HG02970 (cell line): Measurements from ENCODE around the gene ARMC2.
"Not testable (repeated sequence)": the region's sequence is repeated elsewhere in the genome, so short reads cannot be mapped to it uniquely, and the experiment has no call there.

Experiments
- ATAC-seq: cut with Tn5 transposase; IDR thresholded peaks from one replicate; pipeline ENCODE4 v1.9.1; 2021; ENCODE audit warnings: mild to moderate bottlenecking, moderate library complexity, moderate number of reproducible peaks; ENCODE audit not compliant: unreplicated experiment, low FRiP score

ARMC2 gene

DNA sequence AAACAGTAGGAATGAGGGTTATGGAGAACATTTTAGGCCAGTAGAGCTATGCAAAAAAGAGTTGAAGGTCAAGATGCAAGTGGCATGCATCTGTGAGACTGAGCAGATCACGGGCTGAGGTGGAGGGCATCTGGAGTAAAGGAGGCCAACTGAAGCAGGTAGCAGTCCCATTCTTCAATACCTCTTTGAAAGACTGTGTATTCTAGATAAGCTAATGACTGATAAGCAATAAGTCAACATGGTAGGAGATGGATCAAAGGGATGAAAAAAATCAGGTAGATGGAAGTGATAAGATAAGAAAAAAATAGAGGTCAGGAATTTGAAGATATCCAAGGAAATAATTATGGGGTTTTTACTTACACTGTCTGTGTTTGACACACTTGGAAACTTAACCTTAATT, 55.6 kb downstream of the ARMC2 start:
- no peak for ATAC-seq

DNA sequence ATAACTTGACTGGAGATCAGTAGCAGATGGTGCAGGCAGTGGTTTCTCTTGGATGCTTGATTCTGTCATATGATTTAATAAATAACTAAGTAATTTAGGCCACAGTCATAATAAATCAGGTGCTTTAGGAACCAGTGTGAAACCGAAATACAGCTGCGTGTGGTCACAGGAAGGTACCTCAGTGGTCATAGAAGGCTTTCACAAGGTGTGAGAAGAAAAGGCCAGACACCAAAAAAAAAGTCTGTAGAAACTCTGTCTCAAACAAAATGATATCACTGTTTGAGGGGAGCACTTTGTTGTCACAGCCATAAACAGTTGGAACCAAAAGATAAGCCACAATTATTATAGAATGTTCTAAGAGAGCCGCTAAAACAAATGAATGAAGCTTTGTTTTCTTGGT, 56.5 kb downstream of the ARMC2 start:
- ATAC-seq: peak; percentile 98

DNA sequence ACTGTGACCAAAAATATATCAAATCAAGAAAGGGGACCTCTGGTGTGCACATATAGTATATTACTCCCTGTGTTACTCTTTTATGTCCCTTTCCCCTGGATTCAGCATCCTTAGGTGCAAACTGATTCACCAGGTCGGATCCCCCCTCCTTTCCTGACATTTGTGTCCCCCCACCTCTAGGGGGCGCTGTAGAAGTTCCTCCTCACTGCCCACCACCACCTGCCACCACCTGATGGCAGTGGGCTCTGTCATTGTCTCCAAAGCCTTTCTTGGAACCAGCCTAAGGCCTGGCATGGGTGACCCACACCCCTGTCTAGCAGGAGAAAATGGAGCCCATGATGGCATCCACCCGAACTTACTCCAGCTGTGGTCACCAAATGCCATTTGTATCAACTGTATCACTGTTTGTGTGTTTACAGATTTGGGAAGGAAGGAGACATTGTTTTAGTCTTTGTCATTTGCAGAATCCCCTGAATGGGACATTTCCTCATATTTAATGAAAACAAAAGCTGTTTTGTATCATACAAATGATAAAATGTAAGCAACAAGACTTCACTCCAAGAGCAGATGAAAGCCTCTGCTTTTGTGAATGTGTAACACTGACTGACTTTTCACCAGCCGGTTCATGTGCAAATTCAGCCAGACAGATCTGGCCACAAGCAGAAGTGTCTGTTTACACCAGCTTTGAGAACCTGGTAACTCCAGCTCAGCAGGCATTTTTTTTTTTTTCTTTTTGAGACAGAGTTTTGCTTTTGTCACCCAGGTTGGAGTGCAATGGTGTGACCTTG, 66.2 kb downstream of the ARMC2 start:
- no peak for ATAC-seq

DNA sequence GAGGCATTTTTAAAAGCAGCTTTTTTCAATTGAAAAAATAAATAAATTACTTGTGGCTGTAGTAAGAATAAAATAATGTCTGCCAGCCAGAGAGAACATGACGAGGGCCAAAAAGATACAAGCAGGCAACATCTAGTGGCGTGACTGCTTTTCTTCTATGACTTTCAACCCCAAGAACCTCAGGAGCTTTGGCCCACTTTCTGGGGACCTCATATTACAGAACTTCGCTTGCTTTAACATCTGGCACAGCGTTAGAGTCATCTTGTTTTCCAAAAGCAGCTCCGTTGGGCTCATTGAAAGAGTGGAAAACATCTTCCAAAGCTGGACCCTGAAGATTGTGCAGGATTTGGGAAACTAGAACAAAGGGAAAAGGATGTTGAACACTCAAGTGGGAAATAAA, 67.0 kb downstream of the ARMC2 start:
- no peak for ATAC-seq

DNA sequence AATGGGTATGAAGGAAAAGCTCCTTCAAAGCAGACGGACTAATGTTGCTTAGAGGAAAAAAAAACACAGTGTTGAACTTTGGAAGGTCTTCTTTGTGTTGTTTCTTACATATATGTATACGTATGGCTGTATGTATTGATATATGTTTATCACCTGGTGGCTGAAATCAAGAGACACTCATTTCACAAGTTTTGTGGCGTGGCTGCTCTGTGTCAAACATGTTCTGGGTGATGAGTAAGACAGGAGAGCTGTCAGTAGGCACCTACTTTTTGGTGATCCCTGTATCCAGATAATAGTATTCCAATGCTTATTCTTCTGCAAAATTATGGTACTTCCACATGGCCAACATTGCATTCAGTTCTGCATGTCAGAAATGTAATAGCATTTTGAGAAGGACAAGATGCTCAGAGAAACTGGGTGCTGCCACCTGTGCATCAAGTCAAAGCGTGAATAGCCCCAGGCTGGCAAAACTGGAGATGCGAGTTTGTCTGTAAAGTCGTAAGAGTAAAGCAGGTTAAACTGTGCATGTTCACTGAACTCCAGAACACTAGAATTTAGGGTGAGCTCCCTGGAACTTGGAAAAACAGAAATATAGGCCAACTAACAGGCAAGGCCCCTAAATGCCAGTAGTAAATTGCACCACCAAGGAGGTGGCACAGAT, 67.9 kb downstream of the ARMC2 start:
- ATAC-seq: no peak

DNA sequence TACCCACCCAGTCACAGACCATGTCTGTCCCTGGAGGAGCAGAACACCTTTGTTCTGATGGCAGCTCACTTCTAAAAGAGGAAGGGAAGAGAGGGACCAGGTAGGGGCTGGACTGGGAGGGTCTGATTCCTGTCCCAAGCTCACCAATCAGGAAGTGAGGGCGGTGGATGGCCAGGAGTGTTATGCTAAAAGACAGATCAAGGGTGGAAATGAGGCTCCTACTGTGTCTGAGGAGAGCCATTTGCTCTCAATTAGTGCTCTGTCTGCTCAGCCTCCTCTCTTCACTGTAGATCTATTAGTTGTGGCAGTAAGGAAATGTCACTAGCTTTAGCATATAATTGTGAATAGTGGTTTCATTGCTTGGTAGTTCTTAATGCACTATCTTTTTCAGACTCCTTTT, 72.5 kb downstream of the ARMC2 start:
- ATAC-seq: no peak

DNA sequence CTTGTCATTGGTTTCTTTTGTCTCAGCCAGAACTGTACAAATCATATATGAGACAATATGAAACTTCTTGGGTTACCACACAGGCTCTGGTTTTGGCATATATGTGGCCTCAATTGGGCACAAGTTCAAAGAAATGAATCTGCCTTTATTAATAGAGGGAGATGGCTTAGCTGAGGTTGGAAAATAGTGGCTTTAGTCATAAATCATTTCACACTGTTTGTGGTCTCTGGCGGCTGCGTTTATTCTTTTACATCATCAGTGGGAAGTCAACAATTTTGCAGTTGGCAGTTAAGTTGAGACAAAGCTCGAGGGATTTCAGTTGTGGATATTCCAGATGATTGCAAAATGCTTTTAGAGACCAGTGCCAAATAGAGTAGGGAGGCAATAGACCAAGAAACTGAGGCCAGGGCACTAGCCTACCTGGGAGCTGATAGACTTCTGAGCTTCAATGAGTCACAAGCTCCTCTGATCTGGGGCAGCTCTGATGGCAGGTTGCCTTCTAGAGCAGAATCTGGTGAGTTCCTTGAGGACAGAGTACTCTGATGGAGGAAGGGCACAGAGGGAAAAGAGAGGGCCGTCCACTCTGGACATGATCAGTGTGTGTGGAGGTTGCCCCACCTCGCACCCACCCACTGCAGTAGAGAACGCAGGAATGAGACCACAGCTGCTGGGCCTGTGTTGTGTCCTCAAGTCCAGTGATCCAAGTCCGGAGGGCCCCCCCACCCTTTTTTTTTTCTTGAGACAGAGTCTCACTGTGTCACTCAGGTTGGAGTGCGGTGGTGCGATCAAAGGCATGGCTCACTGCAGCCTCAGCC, 73.5 kb downstream of the ARMC2 start:
- no peak for ATAC-seq

DNA sequence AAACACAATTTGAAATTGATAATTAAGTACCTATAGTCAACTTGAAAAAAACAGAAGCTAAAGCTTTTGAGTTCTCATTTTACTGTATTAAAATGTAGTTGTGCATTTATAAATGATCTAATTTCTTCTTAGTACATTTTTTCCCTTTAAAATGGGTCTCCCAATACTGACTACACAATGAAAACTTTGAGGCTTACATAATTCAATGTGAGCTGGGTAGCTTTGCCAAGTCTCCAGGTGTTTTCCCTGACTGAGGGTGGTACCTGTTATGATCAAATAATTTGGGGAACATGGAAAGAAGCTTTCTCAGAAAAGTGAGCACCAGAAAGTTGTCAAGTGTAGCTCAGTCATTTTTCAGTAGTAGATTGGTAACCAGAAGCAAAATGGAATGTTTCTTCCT, 74.3 kb downstream of the ARMC2 start:
- ATAC-seq: no peak

DNA sequence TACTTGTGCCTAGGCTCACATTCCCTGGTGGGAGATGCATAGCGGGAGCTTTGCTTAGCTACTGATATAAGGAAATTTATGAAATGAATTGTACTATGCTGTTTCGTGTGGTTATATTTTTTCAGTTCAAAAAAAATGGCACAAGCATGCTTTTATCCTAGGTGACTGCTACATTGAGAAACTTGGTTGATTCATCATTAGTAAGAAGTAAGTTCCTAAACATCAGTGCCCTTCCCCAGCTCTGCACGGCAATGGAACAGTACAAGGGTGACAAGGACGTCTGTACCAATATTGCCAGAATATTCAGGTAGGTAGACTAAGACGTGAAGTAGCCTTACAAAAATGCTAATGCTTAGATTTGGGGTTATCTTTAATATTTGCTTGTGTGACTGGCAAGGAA, 79.7 kb downstream of the ARMC2 start:
- no peak for ATAC-seq

DNA sequence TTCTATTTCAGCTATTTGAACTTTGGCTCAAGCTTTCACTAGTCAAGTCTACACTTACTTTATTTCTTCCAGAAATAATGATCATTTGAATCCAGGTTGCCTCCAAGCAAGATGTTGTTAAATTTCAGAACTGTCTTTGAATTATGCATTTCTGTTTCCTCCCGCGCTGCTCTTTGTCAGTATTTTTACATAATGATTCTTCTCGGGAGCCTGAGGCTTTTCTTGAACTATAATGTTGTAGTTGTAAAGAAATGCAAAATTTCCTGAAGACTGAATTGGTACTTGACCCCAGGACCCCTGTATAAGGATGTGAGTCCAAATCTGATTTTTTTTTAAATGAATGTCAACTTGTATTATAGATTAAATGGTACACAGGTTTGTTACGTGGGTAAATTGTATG, 80.4 kb downstream of the ARMC2 start:
- ATAC-seq: no peak

DNA sequence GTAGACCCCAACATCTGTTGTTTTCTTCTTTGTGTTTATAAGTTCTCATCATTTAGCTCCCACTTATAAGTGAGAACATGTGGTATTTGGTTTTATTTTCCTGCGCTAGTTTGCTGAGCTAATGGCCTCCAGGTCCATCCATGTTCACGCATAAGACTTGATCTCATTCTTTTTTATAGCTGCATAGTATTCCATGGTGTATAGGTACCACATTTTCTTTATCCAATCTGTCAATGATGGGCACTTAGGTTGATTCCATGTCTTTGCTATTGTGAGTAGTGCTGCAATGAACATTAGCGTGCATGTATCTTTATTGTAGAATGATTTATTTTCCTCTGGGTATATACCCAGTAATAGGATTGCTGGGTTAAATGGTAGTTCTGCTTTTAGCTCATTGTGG, 82.9 kb downstream of the ARMC2 start:
- not testable (repeated sequence) for ATAC-seq

DNA sequence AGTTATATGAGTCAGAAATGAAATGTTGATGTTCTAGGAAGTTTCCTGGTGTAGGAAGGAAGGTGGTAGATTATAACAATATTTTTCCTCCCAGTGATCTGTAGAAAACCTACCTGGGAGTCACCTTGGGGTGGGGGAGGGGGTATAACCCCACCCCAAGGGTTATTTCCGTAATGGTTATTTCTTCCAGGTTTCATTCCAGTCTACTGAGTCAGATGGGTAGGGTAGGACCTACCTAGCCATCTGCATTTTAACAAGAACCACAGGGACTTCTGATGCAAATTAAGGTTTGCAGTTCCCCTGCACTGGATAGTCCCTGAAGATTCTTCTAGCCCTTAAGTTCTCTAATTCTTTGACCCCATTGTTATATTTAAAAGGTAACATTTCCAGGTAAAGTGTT, 88.9 kb downstream of the ARMC2 start:
- ATAC-seq: no peak

DNA sequence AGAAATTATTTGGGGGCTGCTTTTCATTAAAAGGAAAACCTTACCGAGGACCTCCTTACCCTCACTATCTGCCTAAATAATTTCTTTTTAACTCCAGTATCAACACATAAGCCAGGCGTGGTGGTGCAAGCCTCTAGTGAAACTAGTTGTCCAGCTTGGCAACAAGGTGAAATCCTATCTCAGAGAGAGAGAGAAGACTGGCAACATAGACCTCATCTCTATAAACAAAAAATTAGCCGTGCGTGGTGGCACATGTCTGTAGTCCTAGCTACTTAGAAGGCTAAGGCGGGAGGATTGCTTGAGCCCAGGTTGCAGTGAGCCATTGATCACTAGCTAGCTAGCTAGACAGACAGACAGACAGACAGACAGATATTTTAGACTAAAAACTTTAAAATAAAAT, 92.5 kb downstream of the ARMC2 start:
- no peak for ATAC-seq

DNA sequence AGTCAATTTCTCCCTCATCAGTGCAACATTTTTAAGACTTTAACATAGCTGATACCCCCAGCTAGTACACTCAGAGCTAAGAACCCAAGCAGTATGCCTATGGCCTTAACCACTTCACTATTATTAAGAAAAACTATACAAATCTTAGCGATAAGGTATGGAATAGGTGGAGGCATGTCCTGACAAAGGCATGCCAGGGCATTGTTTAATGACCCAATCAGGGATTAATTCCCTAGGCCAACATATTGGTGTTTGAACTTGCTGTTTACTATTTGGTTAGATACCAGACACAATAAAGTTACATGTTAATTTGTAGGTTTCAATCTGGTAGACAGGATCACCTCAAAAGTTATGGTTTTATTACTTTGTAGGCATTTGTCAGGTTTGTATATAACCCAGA, 93.1 kb downstream of the ARMC2 start:
- ATAC-seq: no peak

DNA sequence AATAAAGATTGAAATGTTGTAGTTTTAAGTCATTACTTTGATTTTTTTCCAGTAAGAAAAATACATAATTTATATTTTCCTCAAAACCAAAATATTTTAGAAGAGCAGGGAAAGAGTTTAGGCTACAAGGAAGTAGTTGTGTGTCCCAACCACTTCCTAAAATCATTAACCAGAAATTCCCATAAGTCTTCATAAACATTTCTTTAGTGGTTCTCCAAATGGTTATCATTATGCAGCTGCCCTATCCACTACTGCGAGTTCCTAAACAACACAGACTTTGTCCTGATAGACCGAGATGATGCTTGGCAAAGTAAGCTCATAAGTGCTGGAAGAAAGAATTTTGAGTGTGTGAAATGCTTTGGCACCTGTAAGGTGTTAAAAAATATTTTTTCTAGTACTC, 93.6 kb downstream of the ARMC2 start:
- no peak for ATAC-seq

DNA sequence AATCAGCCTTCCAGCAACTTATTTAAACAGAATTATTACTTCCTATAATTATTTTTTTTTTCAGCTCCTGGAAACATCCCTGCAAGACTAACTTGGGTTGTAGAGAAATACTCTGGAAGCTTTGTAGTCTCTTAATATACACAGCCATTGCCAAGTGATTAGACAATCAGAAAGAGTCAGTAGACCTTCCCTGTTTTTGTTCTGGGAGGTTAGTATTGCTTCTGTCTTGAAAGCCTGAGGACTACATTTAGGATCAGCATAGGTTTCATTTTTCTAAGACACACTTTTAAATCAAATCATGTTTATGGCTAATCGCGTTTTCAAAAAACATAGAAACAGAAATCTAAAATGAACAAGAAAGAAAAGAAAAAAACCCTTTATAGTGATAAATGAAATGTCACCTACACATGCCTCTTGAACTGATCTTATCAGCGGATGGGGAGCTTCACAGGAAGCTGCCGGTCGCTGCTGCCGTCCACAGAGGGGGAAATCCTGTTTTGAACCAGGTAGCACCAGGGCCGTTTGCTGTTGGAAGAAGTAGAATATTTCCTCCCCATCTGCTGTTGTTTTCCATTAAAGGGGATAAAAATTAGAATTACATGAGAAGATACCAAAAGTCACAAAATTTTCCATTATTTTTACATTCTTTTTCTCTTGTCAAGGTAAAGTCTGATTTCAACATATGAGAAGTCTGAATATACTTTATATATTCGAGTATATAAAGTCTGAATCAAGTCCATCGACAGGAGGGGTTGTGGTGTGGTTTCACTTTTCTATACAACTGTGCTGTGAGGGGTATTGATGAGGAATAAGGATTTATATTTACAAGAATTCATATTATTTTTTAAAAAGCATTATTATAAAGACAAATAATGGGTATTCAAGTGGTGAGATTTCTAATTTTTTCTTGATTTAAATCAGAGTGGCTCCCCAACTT, 94.6 kb downstream of the ARMC2 start:
- no peak for ATAC-seq

DNA sequence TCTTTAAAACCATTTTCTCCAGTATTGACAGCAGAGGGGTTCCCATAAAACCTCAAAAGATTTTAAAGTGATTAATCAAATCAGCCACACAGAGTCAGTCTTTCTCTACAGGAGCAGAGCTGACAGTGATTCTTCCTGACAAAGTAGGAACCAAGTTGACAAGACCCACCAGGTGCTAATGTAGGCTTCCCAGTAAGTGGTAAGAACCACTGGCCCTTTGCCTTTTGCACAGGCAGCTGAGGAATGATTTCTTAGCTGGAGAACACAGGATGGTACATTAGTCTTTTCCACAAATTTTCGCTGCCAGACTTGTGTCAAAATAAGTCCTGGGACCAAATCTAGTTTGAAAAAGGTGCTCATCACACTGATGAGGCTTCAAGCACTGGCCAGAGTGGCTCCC, 95.8 kb downstream of the ARMC2 start:
- ATAC-seq: no peak

DNA sequence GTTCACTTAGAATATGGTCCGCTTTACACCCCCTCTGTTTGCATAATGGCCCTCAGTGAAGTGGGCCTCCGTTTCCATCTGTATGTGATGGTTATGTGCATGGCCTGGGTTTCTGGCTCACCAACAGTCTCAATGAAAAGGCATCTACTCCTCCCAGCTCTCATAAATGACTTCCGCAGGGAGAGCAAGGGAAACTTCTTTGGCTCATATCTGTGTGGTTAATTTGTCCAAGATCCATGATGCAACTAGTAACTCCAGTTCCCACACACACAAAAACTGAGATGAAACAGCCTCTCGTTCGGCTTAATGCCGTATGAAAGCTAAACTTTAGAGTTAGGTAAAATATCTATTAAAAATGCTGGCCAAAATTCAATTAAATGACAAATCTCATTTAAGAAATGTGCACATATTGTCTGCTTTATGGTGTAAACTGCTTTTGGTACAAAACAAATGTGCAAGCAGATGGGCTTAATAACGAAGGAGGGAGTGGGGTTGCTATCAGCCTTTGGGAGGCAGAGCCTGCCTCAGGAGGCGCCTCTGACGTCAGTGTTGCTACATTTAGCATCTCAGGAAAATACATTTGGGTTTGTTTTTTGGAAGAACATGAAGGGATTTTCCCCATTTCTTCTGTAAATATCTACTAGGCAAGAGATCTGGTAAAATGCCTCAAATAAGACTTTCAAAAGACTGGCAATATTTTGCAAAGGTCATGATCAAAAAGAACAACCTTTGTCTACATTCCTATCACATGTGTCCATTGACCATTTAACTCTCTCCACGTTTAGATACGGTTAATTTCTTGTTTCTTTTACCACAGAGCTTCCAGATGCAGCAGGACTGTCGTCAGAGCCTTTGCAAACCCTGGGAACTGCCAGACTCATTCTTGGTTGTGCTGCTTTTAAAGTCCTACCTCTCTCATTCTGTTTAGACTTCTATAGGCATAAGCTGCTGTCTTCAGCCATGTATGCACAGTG, 96.8 kb downstream of the ARMC2 start:
- no peak for ATAC-seq

DNA sequence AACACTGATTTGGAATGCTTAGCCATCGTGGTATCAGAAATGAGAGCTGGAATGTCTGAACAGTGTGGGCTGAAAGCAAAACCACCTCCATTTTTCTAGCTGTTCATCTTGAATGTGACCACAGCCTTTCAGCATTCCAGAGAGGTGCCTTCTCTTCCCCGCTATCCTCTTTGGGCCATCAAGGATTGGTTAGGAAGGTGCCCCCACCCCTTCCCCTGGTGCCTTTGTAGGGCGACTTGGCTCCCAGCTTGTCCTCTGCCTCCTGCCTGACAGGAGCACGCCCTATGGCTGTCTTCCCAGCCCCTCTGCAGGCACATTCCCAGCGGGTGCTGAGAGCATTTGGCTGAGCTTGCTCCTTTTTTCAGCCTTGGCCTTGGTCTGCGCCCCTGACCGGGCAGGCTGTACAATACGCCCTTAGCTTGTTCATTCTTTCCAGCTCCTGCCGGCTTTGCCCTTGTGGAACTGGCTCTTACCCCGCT, 97.5 kb downstream of the ARMC2 start:
- ATAC-seq: no peak
